ENCODE results near the gene ARAP1.

Gene ARAP1

DNA sequence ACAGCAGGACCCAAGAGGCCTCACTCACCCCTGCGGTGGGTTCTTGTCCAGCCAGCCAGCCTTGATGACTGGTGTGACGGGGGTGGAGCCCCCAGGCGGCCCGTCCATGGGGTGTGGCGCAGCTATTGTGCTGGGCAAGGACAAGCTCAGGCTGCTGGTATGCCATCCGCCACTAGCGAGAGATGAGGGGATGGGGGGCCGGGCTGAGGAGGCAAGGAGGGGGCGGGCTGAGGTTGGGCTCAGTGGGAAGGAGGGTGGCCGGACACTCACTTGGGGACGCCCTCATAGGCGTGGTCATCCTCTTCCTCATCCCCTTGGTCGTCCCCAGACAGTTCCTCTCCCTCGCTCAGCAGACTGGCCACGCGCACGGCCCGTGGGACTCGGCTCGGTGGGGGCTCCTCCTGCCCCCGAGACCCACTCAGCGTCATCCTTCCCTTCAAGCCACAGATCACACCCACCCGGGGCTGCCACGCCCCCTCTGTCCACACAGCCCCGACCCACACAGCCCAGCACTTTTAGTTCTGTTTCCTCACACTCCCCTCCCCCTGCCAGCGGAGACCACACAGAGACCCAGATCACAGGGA lies 39.9 kb downstream of the ARAP1 start:
- peaks cover 31% of the 10 kb centered on the region for H3K36me3 ChIP-seq (replicated peaks)
- no peak overlapping the region for H3K27ac ChIP-seq
- in situ Hi-C loops (cut with HindIII; ENCODE audit: low pct_ligation_motif_present, low sequenced_read_pairs): no loop called here
- TF ChIP-seq, protein P1, sequence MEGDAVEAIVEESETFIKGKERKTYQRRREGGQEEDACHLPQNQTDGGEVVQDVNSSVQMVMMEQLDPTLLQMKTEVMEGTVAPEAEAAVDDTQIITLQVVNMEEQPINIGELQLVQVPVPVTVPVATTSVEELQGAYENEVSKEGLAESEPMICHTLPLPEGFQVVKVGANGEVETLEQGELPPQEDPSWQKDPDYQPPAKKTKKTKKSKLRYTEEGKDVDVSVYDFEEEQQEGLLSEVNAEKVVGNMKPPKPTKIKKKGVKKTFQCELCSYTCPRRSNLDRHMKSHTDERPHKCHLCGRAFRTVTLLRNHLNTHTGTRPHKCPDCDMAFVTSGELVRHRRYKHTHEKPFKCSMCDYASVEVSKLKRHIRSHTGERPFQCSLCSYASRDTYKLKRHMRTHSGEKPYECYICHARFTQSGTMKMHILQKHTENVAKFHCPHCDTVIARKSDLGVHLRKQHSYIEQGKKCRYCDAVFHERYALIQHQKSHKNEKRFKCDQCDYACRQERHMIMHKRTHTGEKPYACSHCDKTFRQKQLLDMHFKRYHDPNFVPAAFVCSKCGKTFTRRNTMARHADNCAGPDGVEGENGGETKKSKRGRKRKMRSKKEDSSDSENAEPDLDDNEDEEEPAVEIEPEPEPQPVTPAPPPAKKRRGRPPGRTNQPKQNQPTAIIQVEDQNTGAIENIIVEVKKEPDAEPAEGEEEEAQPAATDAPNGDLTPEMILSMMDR (IDR thresholded peaks at IDR 0.05; ENCODE audit: low read depth, low read length, missing control alignments): no peak
- DNase-seq: no peak
- no peaks in the 10 kb centered on the region for H3K27me3 ChIP-seq (replicated peaks)
- H3K4me3 ChIP-seq (ENCODE audit: low read depth, low read length): peak overlapping the region; percentile 39

GRCh38 chr11:72711141-72711540 lies 41.1 kb downstream of the ARAP1 start:
- TF ChIP-seq, protein P1 (IDR thresholded peaks at IDR 0.05; ENCODE audit: low read depth, low read length, missing control alignments): no peak
- Histone ChIP-seq H3K27me3 (replicated peaks) (no peaks in the 10 kb centered on the region), H3K4me3 (ENCODE audit: low read depth, low read length) (no peak overlapping the region), H3K36me3 (replicated peaks) (peaks cover 35% of the 10 kb centered on the region), H3K27ac (no peak overlapping the region)
- in situ Hi-C loops (cut with HindIII; ENCODE audit: low pct_ligation_motif_present, low sequenced_read_pairs): no loop called here
- DNase-seq: no peak

DNA sequence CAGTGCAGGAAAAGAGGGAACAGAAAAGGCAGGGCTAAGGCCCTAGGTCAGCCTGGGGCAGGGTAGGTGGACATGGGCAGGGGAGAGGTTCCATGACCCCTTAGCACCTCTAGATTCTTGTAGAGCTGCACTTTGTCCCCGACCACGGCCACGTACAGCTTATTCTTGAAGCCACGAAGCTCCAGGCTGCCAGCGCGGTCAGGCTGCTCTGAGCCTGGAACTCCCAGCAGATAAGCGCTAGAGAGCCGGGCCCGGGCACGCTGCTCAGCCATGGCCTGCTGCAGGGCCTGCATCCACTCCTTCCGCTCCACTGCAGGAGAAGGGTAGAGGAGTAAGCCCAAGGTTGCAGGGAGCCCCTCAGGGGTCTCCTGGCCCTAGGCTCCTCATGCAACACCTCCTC lies 41.9 kb downstream of the ARAP1 start:
- TF ChIP-seq, protein P1 (IDR thresholded peaks at IDR 0.05; ENCODE audit: low read depth, low read length, missing control alignments): no peak
- in situ Hi-C loops (cut with HindIII; ENCODE audit: low pct_ligation_motif_present, low sequenced_read_pairs): no loop called here
- DNase-seq: no peak
- Histone ChIP-seq H3K27ac (no peak overlapping the region), H3K27me3 (replicated peaks) (no peaks in the 10 kb centered on the region), H3K36me3 (replicated peaks) (peaks cover 34% of the 10 kb centered on the region), H3K4me3 (ENCODE audit: low read depth, low read length) (no peak overlapping the region)

GRCh38 chr11:72709478-72710238 lies 42.5 kb downstream of the ARAP1 start:
- no peak overlapping the region for H3K4me3 ChIP-seq (ENCODE audit: low read depth, low read length)
- H3K27me3 ChIP-seq (replicated peaks): no peaks in the 10 kb centered on the region
- TF ChIP-seq, protein P1 (IDR thresholded peaks at IDR 0.05; ENCODE audit: low read depth, low read length, missing control alignments): no peak
- in situ Hi-C loops (cut with HindIII; ENCODE audit: low pct_ligation_motif_present, low sequenced_read_pairs): no loop called here
- no peak overlapping the region for H3K27ac ChIP-seq
- H3K36me3 ChIP-seq (replicated peaks): peaks cover 35% of the 10 kb centered on the region
- no peak for DNase-seq

- DNase-seq: no peak
- TF ChIP-seq, protein P1 (IDR thresholded peaks at IDR 0.05; ENCODE audit: low read depth, low read length, missing control alignments): no peak
- H3K36me3 ChIP-seq (replicated peaks): peaks cover 50% of the 10 kb centered on the region
- in situ Hi-C loops (cut with HindIII; ENCODE audit: low pct_ligation_motif_present, low sequenced_read_pairs): no loop called here
- no peak overlapping the region for H3K27ac ChIP-seq
- no peaks in the 10 kb centered on the region for H3K27me3 ChIP-seq (replicated peaks)
- no peak overlapping the region for H3K4me3 ChIP-seq (ENCODE audit: low read depth, low read length)
Observed at GRCh38 chr11:72707032-72707431, 45.2 kb downstream of the ARAP1 start.
